ENCODE data around the gene EPHB2. TPM values are rescaled to one million over a fixed set of nuclear protein-coding genes. Genes with fewer than 3 reads are reported as not detected.
A peak's percentile ranks its signal among the peaks of the same experiment; 100 is the strongest.

EPHB2 gene
- total and polyA plus RNA-seq, 2 of the 13 experiments (the other 11 are each of a cell fraction or from before 2014, with no cell fraction given): 0.03 to 0.11 TPM

- TF ChIP-seq HDAC1 (CRISPR knock-in tag; IDR thresholded peaks at IDR 0.05): no peak
- TF ChIP-seq PATZ1 (CRISPR knock-in tag; IDR thresholded peaks at IDR 0.05): peak; percentile 26; the same call in 1 of the 2 replicates
- TF ChIP-seq ZNF18 (CRISPR knock-in tag; IDR thresholded peaks at IDR 0.05; ENCODE audit: insufficient replicate concordance): no peak
Measured at GRCh38 chr1:22930240-22930912, 219.7 kb downstream of the EPHB2 start (continued).

- ATAC-seq (no peak), FAIRE-seq (no peak), DNase-seq (ENCODE audit: low spot score) (no peak)
- ChIA-PET CTCF (ENCODE audit: low intra/inter-chr PET ratio, low total read pairs) (no interaction called here), POLR2A (no interaction called here)
- intact Hi-C loops (cut with micrococcal nuclease; ENCODE audit: unreplicated experiment): no loop called here
- peaks cover 10% of the 10 kb centered on the region for H3K4me1 ChIP-seq (ENCODE audit: insufficient read depth, low read length)
- in situ Hi-C loops (cut with HindIII; ENCODE audit: extremely low pct_ligation_motif_present, low pct_unique_long_range_greater_than_20kb): no loop called here
- H3K27me3 ChIP-seq (ENCODE audit: control insufficient read depth in 1 of 2, insufficient read depth in 2 of 2, low read length in 2 of 2): peaks cover 0 to 3% of the 10 kb centered on the region in 2 experiments; a peak in 1 of 5 replicates
- no TSS peak for BruUV-seq (replicated peaks)
- 31% methylated on average over 4 of the region's 4 CpGs for WGBS (ENCODE audit: low lambda C conversion rate)
- H3K36me3 ChIP-seq (replicated peaks in 1 of 2; ENCODE audit: control insufficient read depth in 1 of 2, insufficient read depth in 2 of 2, low read length in 2 of 2): no peaks in the 10 kb centered on the region
- no peak overlapping the region for H3K27ac ChIP-seq (ENCODE audit: extremely low read length, insufficient read depth, low read length)
- H3K4me3 ChIP-seq (replicated peaks in 1 of 3; ENCODE audit: insufficient read depth in 1 of 3, low read depth in 2 of 3, low read length in 3 of 3): no peak overlapping the region
- no peaks in the 10 kb centered on the region for H3K9me3 ChIP-seq (ENCODE audit: low read length)
- no peak overlapping the region for H2AFZ ChIP-seq (ENCODE audit: low read length)
- H3K79me2 ChIP-seq (ENCODE audit: insufficient read depth, low read length): no peaks in the 10 kb centered on the region
- no peaks in the 10 kb centered on the region for H4K20me1 ChIP-seq (ENCODE audit: insufficient read depth, low read length)
- H3K4me2 ChIP-seq (ENCODE audit: low read depth, low read length): no peak overlapping the region
- H3K9ac ChIP-seq (ENCODE audit: insufficient read depth, low read depth, low read length): no peak overlapping the region
- TF ChIP-seq ZNF512B (CRISPR knock-in tag; IDR thresholded peaks at IDR 0.05; ENCODE audit: borderline replicate concordance) (no peak), NFAT5 (CRISPR knock-in tag; IDR thresholded peaks at IDR 0.05) (no peak), ZKSCAN1 (IDR thresholded peaks at IDR 0.05; ENCODE audit: low read length) (no peak), SNAPC5 (CRISPR knock-in tag; IDR thresholded peaks at IDR 0.05; ENCODE audit: borderline replicate concordance) (no peak), ZFP62 (CRISPR knock-in tag; IDR thresholded peaks at IDR 0.05) (no peak)
Measured at GRCh38 chr1:22932803-22933470, 222.3 kb downstream of the EPHB2 start.

All from HepG2 (cell line).